Mesothelial cell of epicardium (in vitro differentiated cells): ENCODE measurements around the gene C15orf40. TPM values are rescaled to one million over a fixed set of nuclear protein-coding genes. Genes with fewer than 3 reads are reported as not detected.

ENCODE experiments used
- DNase-seq, 2 experiments: peaks; one replicate each; pipeline ENCODE4 v3.0.0; 2021; ENCODE audit warnings: low spot score in 2 of 2; ENCODE audit not compliant: unreplicated experiment in 2 of 2
- H3K27ac Mint-ChIP-seq: 2 replicates; pipeline ENCODE4 v1.8.0; 2021; ENCODE audit warnings: mixed read lengths
- H3K27me3 Mint-ChIP-seq: 2 replicates; pipeline ENCODE4 v1.8.0; 2021; ENCODE audit warnings: low read depth, mixed read lengths
- H3K36me3 Mint-ChIP-seq: 2 replicates; pipeline ENCODE4 v1.8.0; 2021; ENCODE audit warnings: mixed read lengths
- H3K4me1 Mint-ChIP-seq: 2 replicates; pipeline ENCODE4 v1.8.0; 2021; ENCODE audit warnings: mixed read lengths
- H3K4me3 Mint-ChIP-seq: 2 replicates; pipeline ENCODE4 v1.8.0; 2021; ENCODE audit warnings: mild to moderate bottlenecking, moderate library complexity, mixed read lengths
- H3K9me3 Mint-ChIP-seq: 2 replicates; pipeline ENCODE4 v1.8.0; 2021; ENCODE audit warnings: mixed read lengths
- CTCF ChIP-seq: fragments of 200-600 bp; sonication (generic); IDR thresholded peaks from one replicate; pipeline ENCODE4 v1.5.0; 2021; ENCODE audit warnings: antibody characterized with exemption; ENCODE audit not compliant: unreplicated experiment
- total RNA-seq: library from RNA; stranded (reverse); gene quantifications from 3 replicates; pipeline ENCODE4 v1.2.1, GENCODE V29; 2021

Gene C15orf40
- 15.8 to 21.2 TPM (median 18.4 TPM) in 3 replicates for total RNA-seq

GRCh38 chr15:83011271-83012075 is at the start of gene C15orf40:
C15orf40 (minus strand) TSS chr15:83011639; CDS start chr15:83011607, 32 bp downstream.
- Mint-ChIP-seq H3K4me3 (peak within 1 kb of the TSS; percentile 99), H3K27ac (peak within 1 kb of the TSS; percentile 94), H3K9me3 (peaks cover 14% of the 10 kb centered on the region), H3K36me3 (peaks cover 21% of the 10 kb centered on the region), H3K4me1 (peaks cover 33% of the 10 kb centered on the region), H3K27me3 (no peaks in the 10 kb centered on the region)
- peak; percentile 71 to 81 for DNase-seq
- TF ChIP-seq CTCF = no peak

- Mint-ChIP-seq H3K4me1 (peaks cover 6% of the 10 kb centered on the region), H3K36me3 (peaks cover 13% of the 10 kb centered on the region), H3K9me3 (no peaks in the 10 kb centered on the region), H3K4me3 (no peak overlapping the region), H3K27ac (peak overlapping the region; percentile 35), H3K27me3 (no peaks in the 10 kb centered on the region)
- TF ChIP-seq CTCF = no peak
- no peak for DNase-seq
Measured at GRCh38 chr15:83057696-83058376, 46.4 kb upstream of the C15orf40 start.

DNA sequence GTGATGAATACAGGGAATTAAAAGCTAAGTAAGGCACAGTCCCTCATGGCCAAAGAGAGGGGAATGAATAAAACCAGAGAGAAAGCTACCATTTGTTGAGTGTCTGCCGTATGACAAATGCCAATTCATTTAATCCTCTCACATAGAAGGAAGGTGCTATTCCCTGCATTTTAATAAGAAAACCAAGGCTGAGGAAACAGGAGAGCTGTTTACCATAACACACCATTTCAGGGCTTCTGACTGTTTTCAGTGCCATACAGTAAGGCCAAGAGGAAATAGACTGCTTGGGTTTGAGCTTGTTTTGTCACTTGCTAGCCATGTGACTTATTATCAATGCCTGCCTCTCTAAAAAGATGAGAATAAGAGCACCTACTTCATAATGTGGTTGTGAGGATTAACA is 45.6 kb upstream of the C15orf40 start:
- peaks cover 6% of the 10 kb centered on the region for H3K4me1 Mint-ChIP-seq
- no peak for TF ChIP-seq CTCF
- no peaks in the 10 kb centered on the region for H3K27me3 Mint-ChIP-seq
- no peaks in the 10 kb centered on the region for H3K9me3 Mint-ChIP-seq
- no peak for DNase-seq
- no peak overlapping the region for H3K27ac Mint-ChIP-seq
- H3K36me3 Mint-ChIP-seq = peaks cover 13% of the 10 kb centered on the region
- H3K4me3 Mint-ChIP-seq = no peak overlapping the region

DNA sequence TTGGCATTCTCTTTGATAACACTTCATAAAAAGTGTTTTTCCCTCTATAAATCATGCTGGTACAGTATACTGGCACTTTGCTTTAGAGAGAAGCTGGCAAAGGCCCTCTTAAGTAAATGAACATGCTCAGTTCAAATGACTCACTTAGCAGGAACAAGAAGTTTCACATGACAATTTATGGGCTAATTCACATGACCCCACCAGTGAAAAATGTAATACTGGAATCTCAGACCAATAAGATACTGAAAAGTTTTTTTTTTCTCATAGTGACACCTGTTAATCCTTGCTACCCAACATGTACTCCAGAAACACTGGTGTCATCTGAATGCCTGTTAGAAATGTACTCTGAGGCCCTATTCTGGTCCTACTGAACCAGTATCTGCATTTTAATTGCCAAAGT is 41.7 kb upstream of the C15orf40 start:
- no peak overlapping the region for H3K27ac Mint-ChIP-seq

GRCh38 chr15:83046558-83047127 is 35.2 kb upstream of the C15orf40 start:
- Mint-ChIP-seq H3K27ac (no peak overlapping the region), H3K9me3 (no peaks in the 10 kb centered on the region), H3K27me3 (no peaks in the 10 kb centered on the region), H3K4me3 (no peak overlapping the region), H3K36me3 (peaks cover 42% of the 10 kb centered on the region), H3K4me1 (no peaks in the 10 kb centered on the region)
- no peak for DNase-seq
- TF ChIP-seq CTCF = no peak

More for the DNA sequence above, 41.7 kb upstream of the C15orf40 start:
- Mint-ChIP-seq H3K36me3 (peaks cover 24% of the 10 kb centered on the region), H3K9me3 (no peaks in the 10 kb centered on the region), H3K27me3 (no peaks in the 10 kb centered on the region), H3K4me1 (peaks cover 6% of the 10 kb centered on the region), H3K4me3 (no peak overlapping the region)
- DNase-seq = no peak
- no peak for TF ChIP-seq CTCF
